ENCODE results near the gene SLAMF8.
A peak's percentile ranks its signal among the peaks of the same experiment; 100 is the strongest.

SLAMF8 gene

GRCh38 chr1:159821171-159821867 lies 5.4 kb upstream of the SLAMF8 start:
- no peak for DNase-seq (ENCODE audit: low spot score)

GRCh38 chr1:159823406-159823805 lies 3.3 kb upstream of the SLAMF8 start:
- DNase-seq (ENCODE audit: low spot score): no peak

- no peak for DNase-seq (ENCODE audit: low spot score)
These were observed 1.1 kb upstream of the SLAMF8 start for GRCh38 chr1:159825564-159825963.

GRCh38 chr1:159827102-159827490 lies 423 bp downstream of the SLAMF8 start:
- DNase-seq (ENCODE audit: low spot score): peak; percentile 8

- peak; percentile 37 for DNase-seq (ENCODE audit: low spot score)
These were observed 876 bp downstream of the SLAMF8 start for GRCh38 chr1:159827549-159827948.

DNA sequence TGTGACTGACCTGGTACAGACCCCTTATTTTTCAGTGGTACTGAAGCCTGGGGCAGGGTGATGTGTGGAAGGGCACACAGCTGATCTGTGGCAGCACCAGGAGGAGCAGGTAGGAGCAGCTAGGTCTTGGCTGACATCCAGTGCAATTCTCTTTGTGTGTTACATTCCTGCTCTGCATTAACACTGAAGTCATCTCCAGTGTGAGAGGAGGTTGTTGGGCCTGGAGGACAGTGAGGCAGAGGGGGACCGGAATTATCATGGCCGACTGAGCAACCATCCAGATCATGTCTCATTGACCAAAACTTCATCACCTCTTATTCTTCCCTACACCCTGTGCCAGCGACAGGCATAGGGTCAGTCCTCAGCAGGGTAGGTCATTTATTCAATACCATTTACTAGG lies 1.5 kb downstream of the SLAMF8 start:
- DNase-seq (ENCODE audit: low spot score): no peak

DNA sequence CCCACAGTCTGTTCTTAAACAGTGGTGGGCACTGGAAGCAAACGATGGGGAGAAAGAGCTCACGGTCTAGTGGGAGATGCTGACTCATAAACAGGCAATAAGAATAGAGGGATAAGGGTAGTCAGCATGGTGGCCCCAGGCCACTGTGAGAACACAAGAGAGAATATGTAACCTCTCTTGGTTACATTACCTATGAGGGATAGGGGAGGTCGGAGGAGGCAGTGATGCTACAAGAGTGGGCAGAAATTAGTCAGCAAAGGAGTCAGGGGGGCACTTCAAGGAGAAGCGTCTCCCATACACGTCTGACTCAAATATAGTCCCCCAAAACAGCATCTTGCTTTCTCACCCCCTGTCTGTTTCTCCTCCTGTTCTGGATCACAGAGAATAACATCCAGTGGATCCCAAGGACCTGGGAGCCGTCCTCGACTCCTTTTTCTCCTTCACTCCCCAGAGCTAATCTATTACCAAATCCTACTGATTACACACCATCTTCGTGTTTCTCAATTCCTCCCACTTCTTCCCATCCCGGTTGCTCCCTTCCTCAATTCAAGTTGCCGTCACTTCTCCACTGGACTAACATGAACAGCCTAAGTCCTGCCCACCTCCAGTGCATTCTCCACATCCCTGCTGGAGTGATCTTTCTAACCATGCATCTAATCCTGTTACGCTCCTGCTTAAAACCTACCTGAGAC lies 2.1 kb downstream of the SLAMF8 start:
- no peak for DNase-seq (ENCODE audit: low spot score)

- DNase-seq (ENCODE audit: low spot score): no peak
These were observed 2.6 kb downstream of the SLAMF8 start for GRCh38 chr1:159829273-159829634.

GRCh38 chr1:159829822-159830465 lies 3.3 kb downstream of the SLAMF8 start:
- no peak for DNase-seq (ENCODE audit: low spot score)

DNA sequence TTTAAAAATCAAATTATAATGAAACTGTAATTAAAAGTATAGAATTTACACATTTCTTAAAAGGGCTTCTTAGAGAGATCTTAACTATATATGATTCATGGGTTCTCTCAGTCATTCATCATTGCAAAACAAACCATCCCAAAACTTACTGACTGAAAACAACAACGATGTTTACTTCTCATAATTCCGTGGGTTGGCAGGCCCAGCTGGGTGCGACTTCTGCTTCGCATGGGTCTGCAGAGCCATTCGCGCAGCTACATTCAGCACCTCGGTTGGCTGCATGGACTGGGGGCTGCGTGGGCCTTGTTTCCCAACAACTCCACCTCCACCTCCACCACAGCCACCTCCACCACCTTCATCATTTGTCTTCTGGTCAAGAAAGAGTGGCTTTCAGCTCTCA lies 4.0 kb downstream of the SLAMF8 start:
- no peak for DNase-seq (ENCODE audit: low spot score)

DNA sequence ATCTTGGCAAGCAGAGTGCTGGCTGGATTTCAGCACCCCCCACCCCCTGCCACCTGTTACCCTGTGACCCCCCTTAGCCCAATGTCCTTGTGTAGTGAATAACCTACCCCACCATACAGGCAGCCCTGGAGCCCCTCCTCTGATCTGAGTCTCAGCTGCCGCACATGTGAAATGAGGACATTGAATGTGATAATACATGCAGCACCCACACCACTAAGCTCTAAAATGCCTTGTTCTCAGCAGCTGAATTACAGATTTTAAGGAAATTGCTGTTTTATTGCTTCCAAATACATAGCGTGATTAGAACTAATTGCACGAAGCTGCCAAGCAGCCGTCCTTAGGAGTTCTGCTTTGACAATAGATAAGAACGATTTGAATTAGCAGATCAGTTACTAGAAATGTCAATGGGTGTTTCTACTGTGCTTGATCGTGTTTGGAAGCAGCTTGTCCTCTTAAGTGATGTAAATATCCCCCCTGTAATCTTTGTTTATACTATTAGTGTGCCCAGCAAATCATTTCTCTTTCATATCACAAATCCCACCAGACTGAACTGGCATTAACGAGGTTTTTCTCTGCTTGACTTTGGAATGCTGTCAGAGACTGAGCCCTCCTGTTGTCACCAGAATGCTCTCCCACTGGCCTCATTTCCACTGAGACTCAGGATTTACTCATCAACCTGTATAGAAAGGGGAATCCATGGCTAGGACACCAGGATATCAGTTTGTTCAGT lies 4.9 kb downstream of the SLAMF8 start:
- DNase-seq (ENCODE audit: low spot score): no peak

DNA sequence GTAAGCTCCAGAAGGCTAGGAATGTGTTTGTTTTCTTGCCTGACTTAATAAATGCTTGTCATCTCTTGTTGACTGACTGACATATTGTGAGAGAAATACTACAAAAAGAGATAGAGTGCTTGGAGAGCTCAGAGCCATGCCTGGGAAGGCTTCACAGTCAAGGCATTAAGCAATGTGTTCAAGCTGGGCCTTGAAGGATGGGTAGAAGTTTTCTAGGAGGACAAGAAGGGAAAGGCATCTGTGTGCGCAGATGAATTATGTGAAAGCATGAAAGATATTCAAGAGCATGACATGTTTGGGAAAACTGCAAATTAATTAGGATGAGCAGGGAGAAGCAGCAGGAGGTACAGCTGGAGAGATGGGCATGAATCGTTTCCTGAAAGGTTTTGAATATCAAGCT lies 5.6 kb downstream of the SLAMF8 start:
- no peak for DNase-seq (ENCODE audit: low spot score)

- no peak for DNase-seq (ENCODE audit: low spot score)
These were observed 8.7 kb downstream of the SLAMF8 start for GRCh38 chr1:159835356-159835755.

- DNase-seq (ENCODE audit: low spot score): no peak
These were observed 9.3 kb downstream of the SLAMF8 start for GRCh38 chr1:159835862-159836525.

GRCh38 chr1:159838715-159839114 lies 12.0 kb downstream of the SLAMF8 start:
- no peak for DNase-seq (ENCODE audit: low spot score)

- no peak for DNase-seq (ENCODE audit: low spot score)
These were observed 12.6 kb downstream of the SLAMF8 start for GRCh38 chr1:159839116-159839849.

DNA sequence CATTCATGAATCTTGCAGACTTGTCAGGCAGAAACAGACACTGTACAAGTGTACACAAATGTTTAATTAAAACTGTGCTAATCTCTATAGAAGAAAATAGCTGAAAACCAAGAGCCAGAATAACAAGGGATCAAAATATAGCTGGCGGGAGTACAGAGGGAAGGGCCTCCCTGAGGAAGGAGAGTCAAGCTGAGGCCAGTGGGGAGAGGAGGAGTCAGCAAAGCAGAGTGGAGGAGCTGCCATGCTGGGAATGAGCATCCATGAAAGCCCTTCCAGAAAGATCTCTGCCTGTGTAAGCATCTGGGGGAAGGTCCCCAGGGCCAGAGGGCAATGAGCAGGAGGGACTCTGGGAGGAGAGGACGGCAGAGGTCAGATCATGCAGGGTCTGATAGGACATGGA lies 15.1 kb downstream of the SLAMF8 start:
- DNase-seq (ENCODE audit: low spot score): no peak

DNA sequence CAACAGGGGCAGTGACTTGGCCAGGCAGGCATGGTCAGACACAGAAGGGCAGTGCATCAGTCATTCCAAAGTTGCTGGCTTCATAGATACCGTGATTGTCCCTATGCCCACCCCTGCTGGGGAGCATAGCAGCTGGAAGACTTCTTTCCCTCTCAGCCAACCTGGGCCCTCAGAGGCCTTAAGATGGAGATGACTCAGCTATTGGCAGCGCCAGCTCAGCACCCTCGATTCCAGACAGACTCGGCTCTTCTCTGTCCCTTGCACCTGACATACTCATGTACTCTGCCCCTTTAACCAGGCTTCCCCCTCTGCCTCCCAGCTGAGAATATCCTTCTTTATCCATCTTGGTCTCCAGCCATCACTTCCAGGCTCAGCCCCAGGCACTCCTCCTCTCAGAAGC lies 16.8 kb downstream of the SLAMF8 start:
- no peak for DNase-seq (ENCODE audit: low spot score)

GRCh38 chr1:159845751-159846629 lies 19.3 kb downstream of the SLAMF8 start:
- no peak for DNase-seq (ENCODE audit: low spot score)

- DNase-seq (ENCODE audit: low spot score): no peak
These were observed 20.6 kb downstream of the SLAMF8 start for GRCh38 chr1:159847231-159847630.

- DNase-seq (ENCODE audit: low spot score): no peak
These were observed 21.7 kb downstream of the SLAMF8 start for GRCh38 chr1:159848326-159848725.
